ENCODE data around the gene RS1.

RS1 gene

GRCh38 chrX:18691431-18691830 is 19.5 kb upstream of the RS1 start:
- H3K36me3 ChIP-seq (replicated peaks) = no peaks in the 10 kb centered on the region
- H3K27ac ChIP-seq = no peak overlapping the region
- H3K4me3 ChIP-seq (ENCODE audit: low read depth, low read length) = no peak overlapping the region
- H3K27me3 ChIP-seq (replicated peaks) = no peaks in the 10 kb centered on the region
- DNase-seq = no peak
- in situ Hi-C loops (cut with HindIII; ENCODE audit: low pct_ligation_motif_present, low sequenced_read_pairs) = no loop called here
- no peak for TF ChIP-seq CTCF (IDR thresholded peaks at IDR 0.05; ENCODE audit: low read depth, low read length, missing control alignments)

GRCh38 chrX:18687856-18688495 is 16.1 kb upstream of the RS1 start:
- DNase-seq = no peak
- H3K4me3 ChIP-seq (ENCODE audit: low read depth, low read length) = no peak overlapping the region
- TF ChIP-seq CTCF (IDR thresholded peaks at IDR 0.05; ENCODE audit: low read depth, low read length, missing control alignments) = no peak
- no peaks in the 10 kb centered on the region for H3K27me3 ChIP-seq (replicated peaks)
- in situ Hi-C loops (cut with HindIII; ENCODE audit: low pct_ligation_motif_present, low sequenced_read_pairs) = no loop called here
- H3K36me3 ChIP-seq (replicated peaks) = no peaks in the 10 kb centered on the region
- no peak overlapping the region for H3K27ac ChIP-seq

- TF ChIP-seq CTCF (IDR thresholded peaks at IDR 0.05; ENCODE audit: low read depth, low read length, missing control alignments) = no peak
- in situ Hi-C loops (cut with HindIII; ENCODE audit: low pct_ligation_motif_present, low sequenced_read_pairs) = no loop called here
- Histone ChIP-seq H3K27ac (no peak overlapping the region), H3K4me3 (ENCODE audit: low read depth, low read length) (no peak overlapping the region), H3K27me3 (replicated peaks) (no peaks in the 10 kb centered on the region), H3K36me3 (replicated peaks) (no peaks in the 10 kb centered on the region)
- DNase-seq = no peak
Observed at GRCh38 chrX:18682979-18683387, 11.1 kb upstream of the RS1 start.

DNA sequence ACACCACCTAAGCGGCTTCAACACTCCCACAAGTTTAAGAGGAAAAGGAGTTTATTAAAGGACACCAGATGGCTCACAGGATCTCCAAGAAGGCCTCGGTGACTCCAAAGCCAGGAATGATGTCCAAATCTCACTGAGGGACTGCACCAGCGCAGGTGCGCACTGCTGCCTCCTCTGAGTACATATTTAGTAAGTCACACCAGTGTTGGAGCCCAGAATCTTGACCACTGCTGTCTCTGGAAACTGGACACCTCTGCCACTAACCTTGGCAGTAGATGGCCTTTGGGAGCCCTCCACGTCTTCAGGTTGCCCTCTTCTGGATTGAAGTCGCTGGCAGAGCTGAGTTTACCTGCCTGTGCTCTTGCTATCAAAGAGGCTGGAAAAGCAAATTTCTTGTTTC is 10.1 kb upstream of the RS1 start:
- no peak overlapping the region for H3K4me3 ChIP-seq (ENCODE audit: low read depth, low read length)
- no peak overlapping the region for H3K27ac ChIP-seq
- DNase-seq = no peak
- in situ Hi-C loops (cut with HindIII; ENCODE audit: low pct_ligation_motif_present, low sequenced_read_pairs) = no loop called here
- no peak for TF ChIP-seq CTCF (IDR thresholded peaks at IDR 0.05; ENCODE audit: low read depth, low read length, missing control alignments)
- H3K27me3 ChIP-seq (replicated peaks) = no peaks in the 10 kb centered on the region
- no peaks in the 10 kb centered on the region for H3K36me3 ChIP-seq (replicated peaks)

GRCh38 chrX:18677161-18677869 is 5.4 kb upstream of the RS1 start:
- DNase-seq = no peak
- Histone ChIP-seq H3K27ac (no peak overlapping the region), H3K4me3 (ENCODE audit: low read depth, low read length) (no peak overlapping the region), H3K36me3 (replicated peaks) (no peaks in the 10 kb centered on the region), H3K27me3 (replicated peaks) (no peaks in the 10 kb centered on the region)
- TF ChIP-seq CTCF (IDR thresholded peaks at IDR 0.05; ENCODE audit: low read depth, low read length, missing control alignments) = no peak
- in situ Hi-C loops (cut with HindIII; ENCODE audit: low pct_ligation_motif_present, low sequenced_read_pairs) = no loop called here

Measured in brain microvascular endothelial cell (primary cell).